Measurements from ENCODE around the gene ERLIN1.

The ERLIN1 gene

DNA sequence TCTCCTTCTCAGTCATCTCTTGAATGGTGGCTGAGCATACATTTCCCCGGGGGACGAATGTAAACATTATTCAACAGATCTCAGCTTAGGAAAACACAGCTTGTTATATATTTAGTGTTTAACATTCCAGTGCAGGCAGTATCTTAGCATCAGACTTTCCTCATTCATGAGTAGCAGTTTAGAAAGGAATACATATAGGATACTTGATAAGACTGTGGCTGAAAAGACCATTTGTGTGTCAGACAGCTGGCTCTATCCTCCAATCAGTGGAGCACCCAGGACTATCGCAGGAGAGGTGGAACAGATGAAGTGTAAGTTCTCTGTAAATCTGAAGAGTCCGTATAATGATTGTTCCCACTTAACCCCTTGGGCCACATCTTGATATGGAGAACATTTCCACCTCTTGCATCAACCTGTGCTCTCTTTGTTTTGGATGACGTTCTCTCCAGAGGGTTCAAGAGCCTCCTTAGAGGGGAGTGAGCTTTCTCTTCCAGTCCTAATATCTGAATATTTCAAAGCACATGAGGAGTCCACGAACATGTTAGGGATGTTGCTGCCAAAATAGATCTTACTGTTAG, 34.0 kb downstream of the ERLIN1 start:
- H3K27ac Mint-ChIP-seq = no peak overlapping the region
- H3K27me3 Mint-ChIP-seq (ENCODE audit: low read depth) = no peaks in the 10 kb centered on the region
- peaks cover 51% of the 10 kb centered on the region for H3K36me3 Mint-ChIP-seq (ENCODE audit: low read depth)
- H3K4me3 Mint-ChIP-seq = no peak overlapping the region
- peaks cover 14% of the 10 kb centered on the region for H3K4me1 Mint-ChIP-seq
- TF ChIP-seq, protein P1, sequence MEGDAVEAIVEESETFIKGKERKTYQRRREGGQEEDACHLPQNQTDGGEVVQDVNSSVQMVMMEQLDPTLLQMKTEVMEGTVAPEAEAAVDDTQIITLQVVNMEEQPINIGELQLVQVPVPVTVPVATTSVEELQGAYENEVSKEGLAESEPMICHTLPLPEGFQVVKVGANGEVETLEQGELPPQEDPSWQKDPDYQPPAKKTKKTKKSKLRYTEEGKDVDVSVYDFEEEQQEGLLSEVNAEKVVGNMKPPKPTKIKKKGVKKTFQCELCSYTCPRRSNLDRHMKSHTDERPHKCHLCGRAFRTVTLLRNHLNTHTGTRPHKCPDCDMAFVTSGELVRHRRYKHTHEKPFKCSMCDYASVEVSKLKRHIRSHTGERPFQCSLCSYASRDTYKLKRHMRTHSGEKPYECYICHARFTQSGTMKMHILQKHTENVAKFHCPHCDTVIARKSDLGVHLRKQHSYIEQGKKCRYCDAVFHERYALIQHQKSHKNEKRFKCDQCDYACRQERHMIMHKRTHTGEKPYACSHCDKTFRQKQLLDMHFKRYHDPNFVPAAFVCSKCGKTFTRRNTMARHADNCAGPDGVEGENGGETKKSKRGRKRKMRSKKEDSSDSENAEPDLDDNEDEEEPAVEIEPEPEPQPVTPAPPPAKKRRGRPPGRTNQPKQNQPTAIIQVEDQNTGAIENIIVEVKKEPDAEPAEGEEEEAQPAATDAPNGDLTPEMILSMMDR (IDR thresholded peaks at IDR 0.05; ENCODE audit: unreplicated experiment in 3 of 3) = no peak
- no peaks in the 10 kb centered on the region for H3K9me3 Mint-ChIP-seq

DNA sequence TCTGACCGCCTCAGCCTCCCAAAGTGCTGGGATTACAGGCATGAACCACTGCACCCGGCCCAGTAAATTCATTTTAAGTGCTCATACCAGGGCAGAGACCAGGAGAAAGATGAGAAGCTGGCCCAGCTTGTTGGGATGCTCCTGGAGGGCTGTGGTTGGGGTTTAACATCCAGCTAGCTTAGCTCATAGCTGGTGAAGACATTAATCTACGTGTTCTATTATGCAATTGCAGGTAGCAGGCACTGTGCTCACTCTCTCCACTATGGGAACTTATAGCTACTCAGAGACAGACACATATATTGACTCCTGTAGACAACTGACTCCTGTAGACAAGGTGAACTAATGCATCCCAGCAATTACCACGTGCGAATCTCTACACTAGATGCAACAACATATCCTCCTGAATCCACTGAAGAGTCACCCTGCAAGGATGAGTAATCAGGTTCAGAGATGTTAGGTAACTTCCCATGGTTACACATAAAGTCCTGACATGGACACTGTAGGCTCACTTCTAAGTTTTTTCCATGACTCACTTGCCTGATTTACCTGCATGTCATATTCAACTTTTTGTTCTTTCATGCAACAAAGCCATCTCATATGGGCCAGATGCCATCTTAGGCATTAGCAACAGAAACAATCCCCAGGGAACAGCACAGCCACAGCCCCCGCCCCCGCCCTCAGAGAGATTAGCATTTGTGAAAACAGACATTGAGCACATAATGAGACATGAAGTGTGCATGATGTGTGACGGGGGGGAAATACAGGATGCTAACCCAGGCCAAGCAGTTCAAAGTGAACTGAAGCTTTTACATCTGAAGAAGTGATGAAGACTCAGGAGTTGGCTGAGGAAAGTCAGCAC, 37.2 kb downstream of the ERLIN1 start:
- Mint-ChIP-seq H3K27me3 (ENCODE audit: low read depth) (no peaks in the 10 kb centered on the region), H3K4me3 (no peak overlapping the region), H3K27ac (no peak overlapping the region), H3K36me3 (ENCODE audit: low read depth) (peaks cover 26% of the 10 kb centered on the region), H3K9me3 (no peaks in the 10 kb centered on the region), H3K4me1 (peaks cover 16% of the 10 kb centered on the region)
- TF ChIP-seq, protein P1 (IDR thresholded peaks at IDR 0.05; ENCODE audit: unreplicated experiment in 3 of 3) = no peak

DNA sequence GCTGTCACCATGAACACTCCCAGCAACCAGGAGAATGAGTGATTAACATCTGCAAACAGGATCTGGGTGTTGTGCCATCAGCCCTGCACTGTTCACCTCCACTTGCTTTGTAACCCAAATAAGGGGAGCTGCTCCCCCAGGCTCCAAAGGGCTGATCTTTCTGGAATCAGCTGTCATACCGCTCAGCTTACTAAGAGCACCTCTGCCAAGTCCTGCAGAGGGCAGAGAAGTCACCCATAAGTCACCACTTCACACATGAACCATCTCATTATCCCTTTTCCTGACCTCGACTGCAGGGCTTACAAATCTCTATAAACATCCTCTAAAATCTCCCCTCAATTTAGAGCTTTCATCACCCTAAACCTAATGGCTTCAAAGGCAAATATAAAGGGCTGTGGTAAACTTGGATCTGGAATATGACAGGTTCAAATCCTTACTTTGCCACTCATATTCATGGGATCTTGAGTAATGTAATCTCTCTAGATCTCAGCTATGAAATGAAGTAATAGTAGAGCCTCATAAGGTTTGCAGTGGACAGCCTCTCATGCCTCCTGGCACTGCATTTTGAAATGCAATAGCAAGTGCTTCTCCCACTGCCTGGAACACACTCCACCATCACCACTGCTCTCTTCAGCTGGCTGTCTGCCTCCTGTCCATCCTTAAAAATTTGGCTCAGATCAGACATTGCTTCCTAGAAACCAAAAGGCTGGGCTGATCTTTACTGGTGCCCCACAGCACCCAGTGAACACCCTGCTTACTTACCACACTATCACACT, 38.8 kb downstream of the ERLIN1 start:
- H3K4me1 Mint-ChIP-seq = peaks cover 16% of the 10 kb centered on the region
- H3K36me3 Mint-ChIP-seq (ENCODE audit: low read depth) = peaks cover 16% of the 10 kb centered on the region
- no peak overlapping the region for H3K27ac Mint-ChIP-seq
- no peak overlapping the region for H3K4me3 Mint-ChIP-seq
- no peaks in the 10 kb centered on the region for H3K9me3 Mint-ChIP-seq
- no peaks in the 10 kb centered on the region for H3K27me3 Mint-ChIP-seq (ENCODE audit: low read depth)
- TF ChIP-seq, protein P1 (IDR thresholded peaks at IDR 0.05; ENCODE audit: unreplicated experiment in 3 of 3) = no peak

DNA sequence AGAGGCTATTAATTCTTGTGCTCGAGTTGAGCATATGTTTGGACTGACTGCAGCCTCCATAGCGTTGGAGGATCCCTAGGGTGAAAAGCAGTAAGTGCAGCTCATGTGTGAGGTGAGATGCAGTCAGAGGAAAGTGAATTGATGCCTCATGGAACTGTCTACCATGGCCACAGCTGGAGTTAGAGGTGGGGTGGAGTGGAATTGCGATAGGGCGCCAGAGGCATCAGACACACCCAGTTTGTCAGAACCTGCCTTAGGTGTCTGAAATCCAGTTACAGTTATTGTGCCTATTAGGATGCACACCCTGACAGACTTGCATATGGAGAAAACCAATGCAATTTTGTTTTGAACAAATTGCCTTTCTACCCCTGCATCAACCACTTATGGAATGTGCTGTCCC, 39.4 kb downstream of the ERLIN1 start:
- TF ChIP-seq, protein P1 (IDR thresholded peaks at IDR 0.05; ENCODE audit: unreplicated experiment in 3 of 3) = no peak
- no peaks in the 10 kb centered on the region for H3K9me3 Mint-ChIP-seq
- peaks cover 9% of the 10 kb centered on the region for H3K36me3 Mint-ChIP-seq (ENCODE audit: low read depth)
- no peaks in the 10 kb centered on the region for H3K27me3 Mint-ChIP-seq (ENCODE audit: low read depth)
- no peak overlapping the region for H3K4me3 Mint-ChIP-seq
- H3K27ac Mint-ChIP-seq = no peak overlapping the region
- peaks cover 11% of the 10 kb centered on the region for H3K4me1 Mint-ChIP-seq

DNA sequence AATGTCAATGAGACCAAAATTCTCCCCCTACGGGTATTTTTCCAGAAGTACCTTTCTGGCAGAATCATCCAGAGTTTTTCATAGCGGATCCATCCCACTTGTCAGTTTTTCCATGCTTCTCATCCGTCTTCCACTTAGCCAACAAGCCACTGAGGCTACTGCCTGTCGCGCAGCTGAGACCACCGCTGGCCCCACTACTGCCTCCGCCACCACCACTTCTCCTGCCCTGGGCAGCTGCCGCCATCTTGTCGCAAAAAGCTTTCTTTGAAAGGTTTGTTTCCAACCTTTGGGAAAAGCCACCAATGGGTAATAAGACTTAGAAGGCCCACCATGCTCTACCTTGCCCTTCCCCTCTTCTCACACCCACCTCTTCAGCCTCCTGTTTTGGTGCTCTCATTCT, 42.1 kb downstream of the ERLIN1 start:
- no peaks in the 10 kb centered on the region for H3K9me3 Mint-ChIP-seq
- H3K27ac Mint-ChIP-seq = no peak overlapping the region
- no peaks in the 10 kb centered on the region for H3K27me3 Mint-ChIP-seq (ENCODE audit: low read depth)
- no peaks in the 10 kb centered on the region for H3K36me3 Mint-ChIP-seq (ENCODE audit: low read depth)
- peaks cover 10% of the 10 kb centered on the region for H3K4me1 Mint-ChIP-seq
- TF ChIP-seq, protein P1 (IDR thresholded peaks at IDR 0.05; ENCODE audit: unreplicated experiment in 3 of 3) = no peak
- H3K4me3 Mint-ChIP-seq = no peak overlapping the region
